HG02852 (cell line): ENCODE measurements around the gene ZCCHC7.
"Not testable (repeated sequence)": the region's sequence is repeated elsewhere in the genome, so short reads cannot be mapped to it uniquely, and the experiment has no call there.

ENCODE experiments used
- ATAC-seq: cut with Tn5 transposase; IDR thresholded peaks from one replicate; pipeline ENCODE4 v1.9.1; 2021; ENCODE audit warnings: mild to moderate bottlenecking, moderate library complexity; ENCODE audit not compliant: unreplicated experiment

The ZCCHC7 gene

DNA sequence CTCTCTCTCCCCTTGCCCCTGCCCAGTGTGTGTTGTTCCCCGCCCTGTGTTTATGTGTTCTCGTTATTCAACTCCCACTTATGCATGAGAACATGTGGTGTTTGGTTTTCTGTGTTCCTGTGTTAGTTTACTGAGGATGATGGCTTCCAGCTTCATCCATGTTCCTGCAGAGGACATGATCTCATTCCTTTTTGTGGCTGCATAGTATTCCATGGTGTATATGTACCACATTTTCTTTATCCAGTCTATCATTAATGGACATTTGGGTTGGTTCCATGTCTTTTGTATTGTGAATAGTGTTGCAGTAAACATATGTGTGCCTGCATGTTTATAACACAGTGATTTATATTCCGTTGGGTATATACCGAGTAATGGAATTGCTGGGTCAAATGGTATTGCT is 83.1 kb downstream of the ZCCHC7 start:
- ATAC-seq = not testable (repeated sequence)

DNA sequence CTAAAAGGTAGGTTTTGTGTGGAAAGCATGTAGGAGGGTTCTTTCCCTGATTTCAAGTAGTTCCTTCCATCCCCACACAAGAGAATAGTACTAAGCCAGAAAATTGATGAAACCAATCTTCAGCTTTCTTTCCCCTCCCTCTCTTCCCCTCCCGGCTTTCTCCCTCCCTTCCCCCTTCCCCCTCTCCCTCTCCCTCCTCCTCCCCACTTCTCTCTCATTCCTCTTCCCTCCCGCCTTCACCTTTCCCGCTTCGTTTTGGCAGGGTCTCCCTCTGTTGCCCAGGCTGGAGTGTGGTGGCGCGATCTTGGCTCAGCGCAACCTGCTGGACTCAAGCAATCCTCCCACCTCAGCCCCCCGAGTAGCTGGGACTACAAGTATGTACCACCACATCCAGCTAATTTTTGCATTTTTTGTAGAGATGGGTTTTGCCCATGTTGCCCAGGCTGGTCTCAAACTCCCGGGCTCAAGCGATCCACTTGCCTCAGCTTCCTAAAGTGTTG is 85.8 kb downstream of the ZCCHC7 start:
- no peak for ATAC-seq

DNA sequence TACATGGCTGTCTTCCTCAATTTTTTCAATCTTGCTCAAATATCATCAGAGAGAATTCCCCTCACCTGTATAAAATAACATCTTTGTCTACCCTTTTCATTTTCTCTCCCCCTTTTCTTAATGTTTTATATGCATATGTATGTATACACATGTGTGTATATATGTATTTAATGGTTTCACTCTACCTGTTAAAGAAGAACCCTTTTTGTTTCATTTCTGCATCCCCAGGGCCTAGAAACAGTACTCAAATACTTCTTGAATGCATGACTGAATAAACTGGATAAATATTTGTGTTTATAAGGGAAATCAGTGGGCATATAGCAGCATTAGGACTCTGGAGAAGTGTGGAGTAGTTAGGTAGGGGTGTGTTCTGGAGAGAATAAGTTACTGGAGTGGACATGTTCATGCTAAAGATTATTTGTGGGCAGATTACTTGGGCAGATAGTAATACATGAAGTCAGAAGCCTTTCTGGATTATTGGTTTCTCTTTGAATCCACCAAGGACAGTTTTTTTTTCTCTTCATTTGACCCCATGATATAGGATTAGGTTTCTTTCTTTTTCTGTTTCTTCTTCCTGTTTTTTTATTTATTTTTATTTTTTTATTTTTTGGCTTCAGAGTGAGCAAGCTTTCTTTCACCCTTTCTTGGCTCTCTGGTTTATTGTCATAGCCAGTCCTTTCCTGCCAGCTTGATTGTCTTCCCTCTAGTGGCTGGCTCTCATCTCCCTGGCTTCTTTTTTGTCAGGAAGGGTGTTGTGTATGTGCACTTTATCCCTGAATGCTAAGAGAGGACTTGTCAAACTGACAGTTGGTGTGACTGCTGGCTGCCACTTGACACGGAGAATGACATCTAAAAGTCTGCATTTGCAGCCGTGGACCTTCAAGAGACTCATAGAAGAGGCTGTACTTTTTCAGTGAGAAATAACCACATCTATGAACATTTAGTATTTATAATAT is 89.3 kb downstream of the ZCCHC7 start:
- ATAC-seq = no peak

DNA sequence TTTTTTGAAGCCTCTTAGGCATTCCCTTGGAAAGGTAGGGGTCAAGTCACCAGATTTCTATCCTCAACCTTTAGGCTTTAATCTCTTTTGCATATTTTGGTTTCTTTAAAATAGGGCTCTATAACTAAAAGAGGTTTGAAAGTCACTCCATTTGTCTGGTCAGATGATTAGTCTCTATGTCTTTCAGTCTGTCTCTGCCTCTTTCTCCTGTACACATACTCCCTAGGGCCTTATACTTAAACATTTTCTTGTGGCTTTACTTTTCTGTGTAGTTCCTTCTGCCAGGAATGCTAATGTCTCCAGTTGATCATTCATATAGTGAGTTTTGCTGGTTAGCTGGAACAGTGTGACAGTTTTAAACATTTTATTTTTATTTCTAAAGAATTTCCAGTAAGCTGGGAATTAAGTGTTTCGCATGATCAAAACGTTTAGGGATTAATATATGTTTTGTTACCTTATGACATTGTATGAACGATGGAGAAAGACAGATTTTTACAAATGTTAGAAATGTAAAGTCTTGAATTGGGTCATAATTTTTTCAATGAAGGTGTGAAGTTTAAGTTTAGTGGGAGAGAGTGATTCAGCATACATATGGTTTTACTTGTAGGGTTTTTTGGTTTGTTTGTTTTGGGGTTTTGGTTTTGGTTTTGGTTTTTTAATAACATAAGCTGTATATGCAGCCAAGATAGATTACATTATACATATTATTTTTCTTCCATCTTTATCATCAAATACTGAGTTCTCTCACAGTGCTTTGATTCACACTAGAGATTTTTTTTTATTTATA is 90.6 kb downstream of the ZCCHC7 start:
- no peak for ATAC-seq

DNA sequence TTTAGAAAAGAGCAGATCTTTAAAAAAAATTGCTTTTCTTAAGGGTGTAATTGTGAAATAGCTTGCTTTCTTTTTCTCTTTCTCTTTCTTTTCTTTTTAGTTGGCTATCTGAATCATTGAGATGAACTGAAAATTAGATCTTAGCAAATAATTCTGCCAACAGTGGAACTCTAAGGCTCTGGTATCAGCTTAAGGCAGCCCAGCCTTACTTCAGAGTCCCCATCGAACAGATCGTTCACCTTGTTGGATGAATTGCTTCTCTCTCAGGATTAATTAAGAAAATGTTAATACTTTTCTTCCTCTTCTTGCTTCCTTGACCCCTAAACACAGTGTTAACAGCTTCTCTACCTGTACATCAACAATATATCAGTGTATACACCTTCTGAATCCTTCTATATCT is 92.1 kb downstream of the ZCCHC7 start:
- no peak for ATAC-seq

DNA sequence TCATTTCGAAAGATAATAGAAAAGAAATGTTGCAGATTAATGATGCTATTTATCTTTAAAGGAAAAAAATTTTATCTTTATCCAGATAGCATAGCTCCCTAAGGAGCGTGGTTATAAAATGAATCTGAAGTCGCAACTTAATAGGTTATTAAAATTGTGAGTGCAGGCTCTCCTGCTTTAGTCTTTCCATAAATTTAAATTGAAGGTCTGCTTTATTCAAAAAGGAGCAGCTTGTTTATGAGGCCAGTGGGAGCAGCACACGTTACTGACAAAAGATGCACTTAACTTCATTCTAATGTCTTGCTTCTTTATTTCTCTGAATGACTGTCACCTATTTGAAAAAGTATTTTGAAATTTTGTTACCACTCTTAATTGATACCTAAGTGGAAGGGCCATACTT is 95.0 kb downstream of the ZCCHC7 start:
- ATAC-seq = no peak

DNA sequence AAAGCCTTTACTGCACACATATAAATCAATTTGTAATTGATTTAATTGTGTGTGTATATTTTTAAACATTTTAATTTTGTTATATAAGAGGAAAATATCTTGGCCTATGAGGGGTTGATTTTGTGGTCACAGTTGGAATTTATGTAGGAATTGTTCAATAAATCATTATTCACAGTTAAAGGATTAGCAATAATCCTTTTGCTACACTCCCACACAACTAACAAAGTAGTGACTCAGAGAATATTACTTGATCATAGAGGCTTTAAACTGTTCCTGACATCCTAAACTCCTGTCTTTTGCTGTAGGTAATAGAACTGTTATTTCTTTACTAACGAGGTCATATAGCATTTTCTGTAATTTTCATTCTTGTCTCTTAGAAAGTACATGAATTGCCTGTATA is 95.5 kb downstream of the ZCCHC7 start:
- ATAC-seq = no peak

DNA sequence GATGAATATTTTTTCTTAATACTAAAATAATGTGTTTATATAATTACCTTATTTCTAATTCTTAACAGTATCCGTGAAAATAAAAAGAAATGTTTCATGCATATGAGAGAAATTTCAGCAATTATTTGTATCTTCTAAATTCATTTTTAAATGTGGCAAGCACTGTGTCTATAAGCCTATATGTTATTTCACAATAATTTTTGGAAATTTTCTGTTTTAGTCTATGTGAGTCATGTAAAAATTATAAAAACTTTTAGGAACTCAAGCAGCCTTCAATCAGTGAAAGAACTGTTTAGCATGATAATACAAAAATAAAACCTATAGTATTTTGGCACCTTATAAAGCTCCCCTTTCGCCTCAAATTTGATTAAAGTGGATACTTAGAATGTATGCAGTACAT is 96.8 kb downstream of the ZCCHC7 start:
- no peak for ATAC-seq

DNA sequence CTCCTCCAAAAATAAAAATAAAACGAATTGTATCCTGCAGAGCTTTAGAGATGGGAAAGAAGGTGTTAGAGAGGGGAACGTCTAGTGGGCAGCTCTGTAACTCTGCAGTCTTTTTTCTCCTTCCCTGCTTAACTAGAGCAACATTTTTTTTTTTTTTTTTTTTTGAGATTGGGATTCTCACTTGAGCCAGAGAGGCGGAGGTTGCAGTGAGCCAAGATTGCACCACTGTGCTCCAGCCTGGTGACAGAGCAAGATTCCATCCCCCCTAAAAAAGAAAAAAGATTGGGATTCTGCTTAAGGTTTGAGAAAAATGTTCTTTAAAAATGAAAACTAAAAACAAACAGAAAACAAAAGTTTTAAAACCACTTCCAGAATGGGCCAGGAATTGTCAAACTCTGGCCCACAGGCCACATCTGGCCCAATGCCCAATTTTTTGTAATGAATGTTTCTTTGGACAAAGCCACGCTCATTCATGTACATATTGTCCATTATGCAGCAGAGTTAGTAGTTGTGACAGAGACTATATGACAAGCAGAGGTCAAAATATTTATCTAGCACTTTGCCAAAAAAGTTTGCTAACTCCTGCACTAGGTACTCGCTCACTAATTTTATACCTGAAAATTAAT is 98.5 kb downstream of the ZCCHC7 start:
- no peak for ATAC-seq

DNA sequence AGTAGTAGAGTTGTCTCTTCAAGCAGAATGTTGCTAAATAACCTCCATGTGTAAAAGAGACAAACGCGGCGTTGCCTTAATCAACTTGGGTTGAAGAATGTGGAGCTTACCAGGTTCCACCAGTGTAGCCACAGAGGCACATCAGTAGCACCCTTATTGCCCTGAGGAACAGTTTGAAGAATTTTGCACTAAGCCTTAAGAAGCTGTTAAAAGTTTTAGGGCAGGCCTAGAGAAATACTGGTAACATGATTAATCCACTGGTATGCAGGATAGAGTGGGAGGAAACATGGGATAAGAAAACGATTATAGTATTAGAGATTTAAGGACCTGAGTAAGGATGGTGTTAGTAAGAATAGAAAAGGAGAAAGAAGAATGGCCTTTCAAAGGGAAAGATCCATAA is 100.6 kb downstream of the ZCCHC7 start:
- ATAC-seq = no peak

DNA sequence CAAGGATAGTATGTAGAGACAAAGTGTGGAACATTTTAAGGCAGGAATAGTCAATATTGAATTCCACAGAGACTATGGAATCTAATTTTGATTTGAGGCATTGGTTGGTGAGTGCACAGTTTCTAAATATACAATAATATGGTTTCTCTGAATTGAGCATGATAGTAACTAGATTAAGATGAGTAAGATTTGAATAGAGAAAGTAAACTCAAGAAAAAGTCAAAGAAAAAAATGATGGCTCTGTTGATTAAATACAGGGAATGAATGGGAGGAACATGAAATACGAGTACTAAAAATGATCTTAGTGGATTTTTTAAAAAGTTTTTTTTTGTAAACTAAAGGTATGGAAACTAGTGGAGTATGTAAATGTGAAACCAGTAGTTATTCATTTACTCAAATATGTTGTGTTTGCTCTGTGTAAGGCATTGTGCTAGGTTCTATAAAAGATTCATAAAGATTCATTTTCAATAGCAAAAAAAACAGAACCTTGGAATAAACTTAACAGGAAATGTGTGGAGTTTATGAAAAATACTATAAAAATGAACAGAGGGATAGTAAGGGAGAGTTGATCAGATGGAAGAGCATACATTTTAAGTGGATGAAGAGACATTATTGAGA is 101.2 kb downstream of the ZCCHC7 start:
- no peak for ATAC-seq

DNA sequence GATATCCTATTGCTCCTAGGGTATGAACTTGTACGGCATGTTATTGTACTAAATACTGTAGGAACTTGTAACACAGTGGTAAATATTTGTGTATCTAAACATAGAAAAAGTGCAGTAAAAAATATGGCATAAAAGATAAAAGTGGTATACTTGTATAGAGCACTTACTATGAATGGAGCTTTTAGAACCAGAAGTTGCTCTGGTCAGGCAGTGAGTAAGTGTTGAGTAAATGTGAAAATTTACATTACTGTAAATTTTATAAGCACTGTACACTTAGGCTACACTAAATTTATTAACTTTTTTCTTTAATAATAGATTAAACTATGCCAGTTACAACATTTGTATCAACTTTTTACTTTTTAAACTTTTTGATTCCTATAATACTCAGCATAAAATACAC is 109.1 kb downstream of the ZCCHC7 start:
- no peak for ATAC-seq

DNA sequence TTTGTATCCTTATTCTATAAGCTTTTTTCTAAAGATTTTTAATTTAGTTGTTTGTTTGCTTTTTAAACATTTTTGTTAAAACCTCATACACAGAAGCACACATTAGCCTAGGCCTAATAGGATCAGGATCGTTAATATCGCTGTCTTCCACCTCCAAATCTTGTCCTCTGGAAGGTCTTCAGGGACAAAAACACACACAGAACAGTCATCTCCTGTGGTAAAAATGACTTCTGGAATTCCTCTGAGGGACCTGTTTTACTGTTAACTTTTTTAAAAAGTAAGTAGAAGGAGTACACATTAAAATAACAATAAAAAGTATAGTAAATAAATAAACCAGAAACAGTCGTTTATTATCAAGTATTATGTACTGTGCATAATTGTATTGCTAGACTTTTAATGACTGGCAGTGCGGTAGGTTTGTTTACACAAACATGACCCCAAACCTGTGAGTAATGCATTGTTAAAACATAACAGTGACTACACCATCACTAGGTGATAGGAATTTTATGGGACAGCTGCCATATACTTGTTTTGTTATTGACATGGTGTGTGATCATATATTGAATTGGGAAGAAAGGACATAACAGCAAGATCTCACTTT is 109.6 kb downstream of the ZCCHC7 start:
- no peak for ATAC-seq

DNA sequence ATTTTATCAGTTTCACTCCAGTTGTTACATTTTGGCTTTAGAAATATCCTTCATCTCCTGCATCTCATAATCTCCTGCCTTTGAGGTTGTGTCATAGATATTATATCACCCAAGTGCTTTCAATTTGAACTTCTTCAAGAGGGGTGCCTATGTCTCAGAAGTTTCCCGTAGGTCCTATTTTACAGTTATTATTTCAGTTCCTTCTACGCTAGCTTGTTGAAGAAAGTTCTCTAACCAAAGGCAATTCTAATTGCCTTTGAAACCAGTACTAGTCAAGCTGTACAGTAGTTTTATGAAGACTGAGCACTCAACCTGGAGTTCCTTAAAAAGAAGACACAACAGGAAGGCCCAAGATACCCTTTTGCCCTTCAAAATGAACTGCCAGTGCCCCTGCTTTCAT is 116.4 kb downstream of the ZCCHC7 start:
- ATAC-seq = peak; percentile 40

DNA sequence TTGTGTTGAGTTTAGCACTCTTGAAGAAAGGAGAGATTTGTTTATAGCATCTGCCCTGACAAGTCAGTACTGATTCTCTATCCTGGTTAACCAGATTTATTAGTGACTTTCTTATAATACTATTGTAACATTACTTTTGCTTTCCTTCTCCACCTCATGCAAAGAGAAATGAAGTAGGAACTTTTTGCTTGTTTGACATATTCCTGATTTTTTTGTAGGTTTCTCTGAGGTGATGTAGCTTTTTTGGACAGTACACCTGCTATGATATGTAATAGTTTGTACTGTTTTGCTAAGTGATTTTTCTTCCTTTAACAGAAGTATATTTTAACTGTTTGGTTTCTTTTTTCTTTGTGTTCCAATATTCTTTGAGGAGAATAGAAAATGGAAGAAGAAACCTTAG is 117.7 kb downstream of the ZCCHC7 start:
- ATAC-seq = no peak

DNA sequence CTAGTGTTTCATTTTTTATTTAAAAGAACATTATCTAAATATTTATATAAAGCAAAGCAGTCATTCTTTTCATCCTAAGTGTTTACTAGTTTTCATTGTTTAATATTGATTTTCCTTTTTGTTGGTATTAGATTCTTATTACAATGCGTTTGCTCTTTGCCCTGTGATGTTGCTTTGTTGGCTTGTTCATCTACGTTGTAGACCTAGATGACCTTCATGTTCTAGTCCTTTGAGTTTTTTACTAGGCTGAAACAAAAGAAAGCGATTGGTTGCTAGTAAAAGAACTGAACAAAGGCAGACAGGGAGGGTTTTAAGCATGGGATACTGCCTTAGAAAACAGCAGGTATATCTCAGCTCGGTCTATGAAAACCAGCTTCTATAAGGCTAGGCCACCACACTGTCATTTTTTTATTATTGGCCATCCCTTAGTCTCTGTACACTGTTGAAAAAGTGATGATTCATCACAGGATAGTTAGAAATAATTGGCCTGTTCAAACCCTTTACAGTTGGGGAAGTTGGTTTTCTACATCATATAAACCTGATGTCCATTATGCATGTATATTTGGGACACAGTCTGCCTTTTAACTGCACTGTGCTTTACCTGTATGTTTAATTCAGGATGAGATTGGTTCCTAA is 119.0 kb downstream of the ZCCHC7 start:
- ATAC-seq = no peak

DNA sequence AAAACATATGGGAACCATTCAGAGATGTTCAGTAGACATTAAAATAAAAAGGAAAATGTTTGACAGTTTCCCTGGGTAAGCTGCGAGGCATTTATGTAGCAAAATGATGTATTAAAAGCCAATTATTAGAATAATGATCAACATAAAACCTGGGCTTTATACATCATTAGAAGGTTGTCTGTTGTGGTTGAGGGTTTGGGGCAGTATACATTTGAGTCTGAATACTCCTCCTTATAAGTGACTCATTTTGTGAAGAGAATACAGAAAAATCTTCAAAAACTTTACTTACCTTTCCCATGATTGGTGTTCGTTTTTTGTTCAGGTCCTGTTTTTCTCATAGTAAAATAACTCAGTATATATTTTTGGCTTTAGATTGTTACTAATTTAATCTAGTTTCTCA is 119.5 kb downstream of the ZCCHC7 start:
- no peak for ATAC-seq

DNA sequence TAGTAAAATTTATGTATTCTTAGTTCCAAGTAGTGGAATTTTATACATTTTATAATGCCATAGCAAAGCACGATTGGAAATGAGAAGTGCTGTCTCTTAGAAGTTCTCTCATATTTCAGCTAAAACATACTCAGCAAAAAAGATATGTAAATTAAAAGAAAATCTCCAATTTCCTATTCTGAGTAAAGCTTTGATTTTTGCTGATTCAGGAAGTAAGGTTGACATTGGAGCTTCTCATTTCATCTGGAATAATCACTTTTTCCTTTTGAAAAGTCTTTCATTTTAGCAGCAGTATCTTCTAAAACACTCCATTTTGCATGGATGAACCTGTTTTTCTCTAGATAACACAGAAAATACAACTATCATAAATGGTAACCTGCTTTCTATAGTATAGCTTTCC is 121.0 kb downstream of the ZCCHC7 start:
- no peak for ATAC-seq

DNA sequence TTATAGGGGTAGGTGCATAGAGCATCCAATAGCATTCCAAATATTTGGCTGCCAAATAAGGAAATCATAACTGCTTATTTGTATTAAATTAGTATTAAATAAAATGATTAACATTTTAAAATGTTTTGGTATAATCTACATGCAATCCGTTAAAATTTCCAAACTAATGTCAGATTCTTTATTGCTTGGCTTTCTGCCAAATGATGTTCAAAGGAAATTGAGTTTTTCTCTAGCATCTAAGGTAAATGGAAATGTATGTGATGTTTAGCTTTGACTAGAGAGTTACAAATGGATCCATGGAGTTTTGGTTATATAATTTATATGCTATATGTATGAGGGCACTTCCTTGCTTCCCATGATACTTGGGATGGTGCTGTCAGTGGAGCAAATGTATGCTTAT is 121.7 kb downstream of the ZCCHC7 start:
- ATAC-seq = no peak
